NCI-H146 treated with DMSO at 0.1 percent for 48 hours (cell line): ENCODE measurements around the gene EEFSEC.

Experiments used
- DNase-seq: peaks from one replicate; lab custom pipeline; 2025; ENCODE audit not compliant: unreplicated experiment; lab: John Stamatoyannopoulos, UW

EEFSEC gene

GRCh38 chr3:128434524-128434923, 281.2 kb downstream of the EEFSEC start:
- DNase-seq, result no peak

DNA sequence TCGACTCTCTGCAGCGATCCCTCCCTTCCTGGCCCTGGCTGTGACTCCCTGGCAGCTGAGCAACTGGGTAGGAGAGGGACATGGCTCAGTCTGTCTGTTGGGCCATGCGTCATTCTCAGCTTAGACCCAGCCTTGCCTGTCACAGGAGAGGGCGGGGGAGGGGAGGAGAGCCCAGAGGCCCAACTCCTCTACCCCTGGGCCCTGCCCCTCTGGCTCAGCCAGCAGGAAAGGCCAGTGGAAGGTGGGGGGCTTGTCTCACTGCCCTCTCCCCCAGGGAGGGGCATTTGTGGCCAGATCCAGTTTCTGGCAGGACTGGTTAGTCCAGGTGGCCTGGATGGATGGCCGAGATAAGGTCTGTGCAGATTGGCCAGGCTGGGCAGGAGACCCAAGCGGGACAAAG, 281.8 kb downstream of the EEFSEC start:
- DNase-seq, result no peak

- DNase-seq, result no peak
Measured at GRCh38 chr3:128435561-128435960, 282.3 kb downstream of the EEFSEC start.

DNA sequence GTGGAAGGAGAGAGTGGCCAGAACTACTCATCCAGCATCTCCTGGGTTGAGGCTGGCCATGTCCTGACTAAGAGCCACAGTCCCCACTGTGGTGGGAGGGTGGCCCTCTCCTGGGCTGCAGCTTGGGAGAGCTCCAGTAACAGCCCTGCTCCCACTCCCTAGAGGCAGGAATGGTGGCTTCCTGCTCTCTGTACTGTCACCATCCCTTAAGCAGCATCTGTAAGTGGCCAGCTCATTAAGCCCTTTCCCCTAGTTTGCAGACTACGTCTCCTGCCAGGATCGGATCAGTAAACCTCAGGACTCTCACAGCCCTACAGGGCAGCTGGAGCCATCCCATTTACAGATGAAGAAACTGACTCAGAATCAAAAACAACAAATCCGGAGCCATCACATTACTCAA, 282.9 kb downstream of the EEFSEC start:
- DNase-seq, result no peak

GRCh38 chr3:128438488-128439072, 285.3 kb downstream of the EEFSEC start:
- no peak for DNase-seq

- no peak for DNase-seq
Measured at GRCh38 chr3:128439226-128439625, 285.9 kb downstream of the EEFSEC start.

DNA sequence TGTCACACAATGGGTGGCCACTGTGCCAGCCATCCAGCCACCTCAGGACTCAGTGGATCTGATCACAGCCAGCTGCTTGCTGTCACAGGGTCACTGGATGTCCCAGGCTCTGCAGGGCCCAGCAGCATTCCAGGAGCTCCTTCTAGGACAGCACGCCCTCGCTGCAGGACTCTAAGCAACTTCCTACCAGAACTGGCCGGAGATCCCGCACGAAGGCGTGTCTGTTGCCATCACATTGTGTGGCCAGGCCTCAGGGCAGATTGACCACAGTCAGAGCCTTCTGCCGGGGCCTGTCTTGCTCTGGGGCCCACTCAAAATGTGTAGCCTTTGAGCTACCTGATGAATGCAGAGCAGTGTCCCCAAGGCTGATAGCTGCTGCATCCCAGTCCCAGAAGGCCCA, 288.8 kb downstream of the EEFSEC start:
- DNase-seq, result no peak

DNA sequence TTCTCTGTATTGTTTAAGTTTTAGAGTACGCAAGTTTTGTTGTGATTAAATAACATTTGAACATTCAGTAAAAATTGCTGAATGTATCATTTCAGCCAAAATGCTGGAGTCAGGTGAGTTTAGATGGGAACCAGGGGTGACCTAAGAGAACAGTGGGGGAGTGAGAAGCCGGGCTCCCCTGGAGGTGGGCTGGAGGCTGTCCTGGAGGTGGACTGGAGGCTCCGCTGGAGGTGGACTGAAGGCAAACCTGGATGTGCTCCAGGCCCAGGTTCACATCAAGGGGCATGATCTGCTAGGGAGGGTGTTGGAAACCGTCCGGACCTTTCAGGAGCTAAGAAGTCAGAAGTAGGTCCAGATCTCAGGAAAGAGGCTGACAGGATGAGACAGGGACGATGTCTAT, 289.7 kb downstream of the EEFSEC start:
- DNase-seq, result no peak

DNA sequence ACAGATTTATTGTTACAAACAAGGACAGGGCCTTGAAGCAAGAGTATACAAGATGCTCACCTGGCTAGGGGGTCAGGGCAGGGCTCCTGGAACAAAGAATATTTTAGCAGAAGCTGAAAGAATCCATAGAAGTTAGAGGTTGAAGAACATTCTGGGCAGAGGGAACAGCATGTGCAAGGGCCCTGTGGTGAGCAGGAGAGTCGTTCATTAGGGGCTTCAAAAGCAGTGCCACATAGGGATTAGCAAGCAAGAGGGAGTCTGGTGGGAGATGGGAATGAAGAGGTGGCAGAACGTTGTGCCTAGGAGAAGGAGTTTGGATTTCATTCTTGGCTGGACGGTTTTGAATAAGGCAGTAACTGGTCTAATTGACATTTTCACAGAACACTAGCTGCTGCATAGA, 290.5 kb downstream of the EEFSEC start:
- no peak for DNase-seq

GRCh38 chr3:128445357-128445756, 292.1 kb downstream of the EEFSEC start:
- no peak for DNase-seq

- no peak for DNase-seq
Measured at GRCh38 chr3:128446821-128447220, 293.5 kb downstream of the EEFSEC start.

DNA sequence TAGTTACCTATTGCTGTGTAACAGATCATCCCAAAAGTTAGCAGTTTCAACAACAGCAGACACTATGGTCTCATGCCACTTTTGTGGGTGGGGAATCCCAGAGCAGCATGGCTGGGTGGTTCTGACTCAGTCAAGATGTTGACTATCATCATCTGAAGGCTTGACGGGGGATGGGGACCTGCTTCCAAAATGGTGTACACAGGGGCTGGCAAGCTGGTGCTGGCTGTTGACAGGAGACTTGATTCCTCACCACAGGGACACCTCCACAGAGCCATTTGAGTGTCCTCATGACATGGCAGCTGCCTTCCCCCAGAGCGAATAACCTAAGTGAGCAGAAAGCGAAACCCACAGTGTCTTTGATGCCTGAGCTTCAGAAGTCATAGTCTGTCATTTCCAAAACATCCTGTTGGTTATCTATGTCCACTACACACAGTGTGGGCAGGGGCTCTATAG, 294.3 kb downstream of the EEFSEC start:
- DNase-seq, result no peak

- DNase-seq, result no peak
Measured at GRCh38 chr3:128448491-128448890, 295.2 kb downstream of the EEFSEC start.

GRCh38 chr3:128449111-128449638, 295.9 kb downstream of the EEFSEC start:
- no peak for DNase-seq

DNA sequence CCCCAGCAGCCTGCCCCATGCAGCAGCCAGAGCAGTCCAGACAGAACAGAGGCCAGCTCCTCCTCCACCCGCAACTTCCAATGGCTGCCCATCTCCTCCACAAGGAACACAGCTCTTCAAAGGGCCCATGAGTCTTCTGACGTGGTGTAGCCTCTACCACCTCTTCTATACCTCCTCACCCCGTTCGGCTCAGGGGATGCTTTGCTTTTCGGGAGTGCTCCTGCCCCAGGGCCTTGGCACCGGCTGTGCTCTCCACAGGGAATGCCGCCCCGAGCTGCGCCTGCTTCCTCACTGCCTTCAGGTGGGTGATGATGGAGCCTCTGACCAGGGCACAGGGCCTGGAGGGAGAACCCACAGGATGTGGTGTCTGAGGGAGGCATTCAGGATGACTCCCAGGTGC, 298.8 kb downstream of the EEFSEC start:
- no peak for DNase-seq

- no peak for DNase-seq
Measured at GRCh38 chr3:128452678-128453275, 299.5 kb downstream of the EEFSEC start.

GRCh38 chr3:128453501-128454309, 300.4 kb downstream of the EEFSEC start:
- DNase-seq, result no peak

GRCh38 chr3:128454310-128454618, 301.0 kb downstream of the EEFSEC start:
- no peak for DNase-seq

GRCh38 chr3:128455116-128455515, 301.8 kb downstream of the EEFSEC start:
- no peak for DNase-seq

GRCh38 chr3:128455786-128456748, 302.8 kb downstream of the EEFSEC start:
- DNase-seq, result no peak
